ENCODE data around the gene RANBP3.
"Not testable (repeated sequence)": the region's sequence is repeated elsewhere in the genome, so short reads cannot be mapped to it uniquely, and the experiment has no call there.

RANBP3 gene

DNA sequence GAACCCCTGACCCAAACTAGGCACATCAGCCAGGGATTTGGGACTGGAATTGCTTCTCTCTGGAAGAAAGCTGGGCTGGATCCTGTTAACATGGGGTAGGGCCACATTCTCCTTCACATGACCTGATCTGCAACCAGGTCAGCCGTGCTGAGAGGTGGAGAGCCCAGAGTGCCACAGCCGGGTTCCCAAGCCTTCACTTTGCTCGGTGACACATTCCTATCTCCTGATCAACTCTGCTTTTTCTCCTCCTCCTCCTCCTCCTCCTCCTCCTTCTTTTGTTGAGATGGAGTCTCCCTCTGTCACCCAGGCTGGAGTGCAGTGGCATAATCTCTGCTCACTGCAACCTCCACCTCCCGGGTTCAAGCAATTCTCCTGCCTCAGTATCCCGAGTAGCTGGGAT is 7.9 kb upstream of the RANBP3 start:
- not testable (repeated sequence) for DNase-seq (ENCODE audit: low read depth)

DNA sequence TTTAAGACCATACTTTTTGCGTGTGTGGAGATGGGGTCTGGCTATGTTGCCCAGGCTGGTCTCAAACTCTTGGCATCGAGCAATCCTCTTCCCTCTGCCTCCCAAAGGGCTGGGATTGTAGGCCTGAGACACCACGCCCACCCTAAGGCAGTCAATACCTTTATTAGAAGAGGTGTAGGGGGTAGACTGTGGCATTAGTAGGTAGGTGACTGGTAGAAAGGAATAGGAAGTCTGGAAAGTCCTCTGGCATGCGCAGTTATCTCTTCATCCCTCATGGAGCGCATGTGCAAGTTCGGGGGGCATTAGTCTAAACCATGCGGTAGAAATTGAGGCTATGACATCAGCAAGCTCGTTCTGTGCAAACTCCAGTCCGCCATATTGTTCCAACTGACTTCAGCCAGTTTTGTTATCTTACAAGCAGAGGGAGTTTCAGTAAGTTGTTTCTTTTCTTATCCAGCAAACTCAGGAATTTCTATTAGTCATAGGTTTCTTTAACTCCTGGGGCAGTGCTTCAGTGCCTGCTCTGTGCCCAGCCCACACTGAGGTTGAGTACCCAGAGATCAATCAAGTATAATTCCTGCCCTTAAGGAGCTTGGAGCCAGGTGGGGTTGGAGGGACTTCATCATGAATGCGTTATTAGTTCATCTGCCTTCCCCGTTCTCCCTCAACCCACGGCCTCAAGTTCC is 7.3 kb upstream of the RANBP3 start:
- DNase-seq (ENCODE audit: low read depth): no peak

- no peak for DNase-seq (ENCODE audit: low read depth)
Observed at GRCh38 chr19:5984600-5984999, 6.7 kb upstream of the RANBP3 start.

DNA sequence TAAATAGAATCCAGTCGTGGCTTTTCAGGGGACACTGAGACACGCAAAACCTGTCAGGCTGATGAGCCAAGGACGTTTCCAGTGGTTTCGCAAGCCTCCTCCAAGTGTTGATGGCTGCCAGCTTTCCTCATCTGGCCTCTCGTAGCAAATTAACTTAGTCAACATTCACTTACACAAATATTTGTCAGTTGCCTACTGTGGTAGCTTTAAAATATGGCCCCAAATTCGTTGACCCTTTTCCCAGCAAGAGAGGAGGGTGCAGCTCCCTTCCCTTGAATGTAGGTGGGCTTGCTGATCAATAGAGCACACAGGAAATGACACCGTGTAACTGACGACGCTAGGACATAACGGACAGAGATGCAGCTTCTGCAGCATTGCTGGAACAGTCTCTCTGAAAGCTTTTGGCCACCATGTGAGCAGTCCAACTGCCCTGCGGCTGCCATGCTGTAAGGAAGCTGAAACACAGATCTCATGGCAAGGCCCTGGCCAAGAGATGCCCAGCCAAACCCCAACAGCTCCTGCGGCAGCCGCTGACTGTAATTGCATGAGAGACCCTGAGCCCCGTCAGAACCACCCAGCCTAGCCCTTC is 5.5 kb upstream of the RANBP3 start:
- DNase-seq (ENCODE audit: low read depth): no peak

DNA sequence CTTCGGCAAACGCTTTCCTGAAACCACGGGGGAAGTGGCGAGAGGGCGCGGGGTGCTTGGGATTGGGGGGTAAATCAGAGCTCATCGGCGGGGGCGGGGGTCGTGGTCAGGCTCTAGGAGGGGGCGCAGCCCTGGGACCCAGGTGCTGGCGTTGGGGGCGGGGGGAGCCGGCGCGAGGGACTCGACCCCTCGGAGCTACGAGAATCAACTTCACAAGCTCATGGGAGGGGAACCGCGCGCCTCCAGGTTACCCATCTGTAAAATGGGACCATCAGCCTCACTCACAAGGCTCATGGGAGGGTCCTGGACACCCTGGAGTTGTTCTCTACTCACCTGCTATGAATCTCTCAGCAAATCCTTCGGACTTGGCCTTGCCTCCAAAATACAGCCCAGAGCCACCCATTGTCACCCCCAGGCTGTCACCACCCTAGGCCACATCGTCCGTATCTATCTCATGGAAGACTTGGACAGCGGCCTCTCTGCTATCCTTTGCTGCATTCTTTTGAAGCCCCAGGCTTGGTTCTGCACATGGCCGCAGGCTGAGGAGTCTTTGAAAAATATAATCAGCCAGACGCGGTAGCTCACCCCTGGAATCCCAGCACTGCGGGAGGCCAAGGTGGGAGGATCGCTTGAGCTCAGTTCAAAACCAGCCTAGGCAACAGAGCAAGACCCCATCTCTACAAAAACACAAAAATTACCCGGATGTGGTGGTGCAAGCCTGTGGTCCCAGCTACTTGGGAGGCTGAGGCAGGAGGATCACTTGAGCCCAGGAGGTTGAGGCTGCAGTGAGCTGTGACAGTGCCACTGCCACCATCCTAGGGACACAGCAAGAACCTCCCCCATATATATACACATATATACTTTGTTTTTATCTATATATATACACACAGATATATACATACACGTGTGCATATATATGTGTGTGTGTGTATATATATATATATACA is 939 bp upstream of the RANBP3 start:
- no peak for DNase-seq (ENCODE audit: low read depth)

- no peak for DNase-seq (ENCODE audit: low read depth)
Observed at GRCh38 chr19:5977222-5977784, 637 bp downstream of the RANBP3 start.

GRCh38 chr19:5976768-5977167 is 1.2 kb downstream of the RANBP3 start:
- DNase-seq (ENCODE audit: low read depth): no peak

- DNase-seq (ENCODE audit: low read depth): no peak
Observed at GRCh38 chr19:5975388-5975728, 2.6 kb downstream of the RANBP3 start.

- no peak for DNase-seq (ENCODE audit: low read depth)
Observed at GRCh38 chr19:5974721-5975387, 3.1 kb downstream of the RANBP3 start.

GRCh38 chr19:5973867-5974635 is 3.9 kb downstream of the RANBP3 start:
- no peak for DNase-seq (ENCODE audit: low read depth)

GRCh38 chr19:5973376-5973775 is 4.6 kb downstream of the RANBP3 start:
- DNase-seq (ENCODE audit: low read depth): no peak

DNA sequence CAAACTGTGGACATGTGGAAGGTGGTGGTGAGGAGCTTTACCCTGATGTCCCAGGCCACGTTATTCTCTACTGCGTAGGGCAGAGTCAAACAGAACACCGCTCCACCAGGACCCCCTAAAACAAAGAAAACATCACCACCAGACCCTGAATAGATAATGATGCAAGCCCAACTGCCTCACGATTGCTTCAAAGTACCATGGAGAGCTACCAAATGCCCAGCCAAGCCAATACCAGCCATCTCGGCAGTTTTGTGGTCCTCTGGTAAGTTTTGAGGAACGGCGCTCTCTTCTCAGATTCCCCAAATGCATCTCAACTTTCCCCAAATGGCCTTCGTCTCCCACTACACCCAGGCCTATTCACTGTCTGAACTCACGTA is 5.6 kb downstream of the RANBP3 start:
- DNase-seq (ENCODE audit: low read depth): no peak

GRCh38 chr19:5971714-5972354 is 6.1 kb downstream of the RANBP3 start:
- no peak for DNase-seq (ENCODE audit: low read depth)

GRCh38 chr19:5969476-5969875 is 8.5 kb downstream of the RANBP3 start:
- DNase-seq (ENCODE audit: low read depth): no peak

GRCh38 chr19:5968431-5969373 is 9.2 kb downstream of the RANBP3 start:
- no peak for DNase-seq (ENCODE audit: low read depth)

- DNase-seq (ENCODE audit: low read depth): peak; percentile 28
Observed at GRCh38 chr19:5967994-5968430, 9.9 kb downstream of the RANBP3 start.

- DNase-seq (ENCODE audit: low read depth): no peak
Observed at GRCh38 chr19:5967571-5967970, 10.4 kb downstream of the RANBP3 start.

- no peak for DNase-seq (ENCODE audit: low read depth)
Observed at GRCh38 chr19:5966941-5967340, 11.0 kb downstream of the RANBP3 start.

GRCh38 chr19:5966215-5966614 is 11.7 kb downstream of the RANBP3 start:
- DNase-seq (ENCODE audit: low read depth): no peak

Data from T-helper 22 cell (primary cell).